GM21825 (cell line): ENCODE results near the gene SLC33A1.

ENCODE experiments used
- ATAC-seq: cut with Tn5 transposase; IDR thresholded peaks from one replicate; pipeline ENCODE4 v1.9.1; 2021; ENCODE audit warnings: mild to moderate bottlenecking, moderate library complexity; ENCODE audit not compliant: unreplicated experiment

Gene SLC33A1

DNA sequence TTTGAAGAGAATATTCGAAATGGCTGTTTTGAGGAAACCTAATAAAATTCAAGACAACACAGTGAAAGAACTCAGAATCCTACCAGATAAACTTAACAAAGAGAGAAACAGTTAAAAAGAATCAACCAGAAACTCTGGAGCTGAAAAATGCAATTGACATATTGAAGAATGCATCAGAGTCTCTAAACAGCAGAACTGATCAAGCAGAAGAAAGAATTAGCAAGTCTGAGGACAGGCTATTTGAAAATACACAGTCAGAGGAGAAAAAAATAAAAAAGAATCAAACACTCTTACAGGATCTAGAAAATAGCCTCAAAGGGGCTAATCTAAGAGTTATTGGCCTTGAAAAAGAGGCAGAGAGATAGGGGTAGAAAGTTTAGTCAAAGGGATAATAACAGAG is 61.7 kb downstream of the SLC33A1 start:
- ATAC-seq, result no peak

DNA sequence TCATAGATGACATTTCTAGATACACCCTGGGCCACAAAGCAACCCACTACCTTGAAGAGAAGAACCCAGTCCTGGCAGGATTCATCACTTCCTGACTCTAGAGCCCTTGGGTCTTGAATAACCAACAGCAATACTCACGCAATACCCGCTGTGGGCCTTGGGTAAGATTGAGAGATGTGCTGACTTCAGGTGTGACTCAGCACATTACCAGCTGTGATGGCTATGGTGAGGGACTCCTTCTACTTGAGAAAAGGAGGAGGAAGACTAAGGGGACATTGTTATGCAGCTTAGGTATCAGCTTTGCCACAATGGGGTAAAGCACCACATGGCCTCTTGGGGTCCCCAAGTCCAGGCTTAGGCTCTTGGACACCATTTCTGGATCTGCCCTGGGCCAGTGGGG is 63.0 kb downstream of the SLC33A1 start:
- ATAC-seq, result no peak

DNA sequence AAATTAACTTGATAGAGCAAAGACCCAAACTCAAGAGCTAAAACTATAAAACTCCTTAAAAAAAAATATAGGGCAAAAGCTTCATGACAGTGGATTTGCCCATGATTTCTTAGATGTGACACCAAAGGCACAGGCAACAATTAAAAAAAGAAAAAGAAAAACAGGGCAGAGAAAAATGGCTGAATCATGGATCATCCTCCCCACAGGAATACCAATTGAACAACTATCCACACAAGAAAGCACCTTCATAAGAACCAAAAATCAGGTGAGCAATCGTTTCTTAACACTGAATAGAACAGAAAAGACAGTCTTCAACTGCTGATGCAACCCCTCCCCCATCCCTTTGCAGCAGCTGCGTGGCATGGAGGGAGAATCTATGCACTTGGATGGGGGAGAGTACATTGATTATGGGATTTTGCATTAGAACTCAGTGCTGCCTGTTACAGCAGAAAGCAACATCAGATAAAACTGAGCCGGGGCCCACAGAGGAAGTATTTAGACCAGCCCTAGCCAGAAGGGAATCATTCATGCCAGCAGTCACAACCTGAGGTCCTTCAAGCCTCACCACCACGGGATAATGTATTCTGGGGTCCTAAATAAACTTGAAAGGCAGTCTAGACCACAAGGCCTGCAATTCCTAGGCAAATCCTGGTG is 63.8 kb downstream of the SLC33A1 start:
- no peak for ATAC-seq

DNA sequence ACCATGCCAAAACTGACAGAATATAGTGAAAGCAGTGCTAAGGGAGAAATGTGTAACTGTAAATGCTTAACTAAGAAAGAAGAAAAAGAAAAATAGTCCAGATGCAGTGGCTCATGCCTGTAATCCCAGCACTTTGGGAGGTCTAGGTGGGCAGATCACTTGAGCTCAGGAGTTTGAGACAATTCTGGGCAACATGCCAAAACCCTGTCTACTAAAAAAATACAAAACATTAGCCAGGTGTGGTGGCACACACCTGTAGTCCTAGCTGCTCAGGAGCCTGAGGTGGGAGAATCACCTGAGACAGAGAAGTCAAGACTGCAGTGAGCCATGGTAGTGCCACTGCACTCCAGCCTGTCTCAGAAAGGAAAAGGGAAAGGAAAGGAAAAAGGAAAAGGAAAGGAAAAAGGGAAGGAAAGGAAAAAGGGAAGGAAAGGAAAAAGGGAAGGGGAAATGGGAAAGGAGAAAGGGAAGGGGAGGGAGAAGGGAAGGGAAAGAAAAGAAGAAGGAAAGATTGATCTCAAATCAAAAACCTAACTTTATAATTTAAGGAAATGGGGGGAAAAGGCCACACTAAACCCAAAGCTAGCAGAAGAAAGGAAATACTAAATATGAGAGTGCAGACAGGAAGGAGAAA is 68.4 kb downstream of the SLC33A1 start:
- no peak for ATAC-seq

- no peak for ATAC-seq
Measured at GRCh38 chr3:155782390-155782953, 71.8 kb downstream of the SLC33A1 start.

- no peak for ATAC-seq
Measured at GRCh38 chr3:155780291-155780690, 73.9 kb downstream of the SLC33A1 start.

DNA sequence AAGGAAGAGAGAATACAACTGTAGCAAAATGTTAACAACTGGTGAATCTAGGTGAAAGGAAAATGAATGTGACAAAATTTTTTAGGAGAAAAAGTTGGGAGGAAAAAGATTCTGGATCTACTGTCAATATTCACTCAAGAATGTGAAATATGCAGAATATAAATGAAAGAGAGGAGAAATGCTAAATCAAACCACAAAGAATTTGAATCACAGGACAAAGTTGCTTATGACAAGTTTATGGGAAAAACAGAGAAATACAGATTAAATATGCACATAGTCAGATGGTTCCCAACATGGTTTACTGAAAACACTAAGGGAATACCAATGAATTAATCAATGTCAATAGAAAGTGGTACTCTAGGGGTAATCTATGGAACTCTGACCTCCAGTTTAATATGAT is 75.8 kb downstream of the SLC33A1 start:
- ATAC-seq, result no peak

DNA sequence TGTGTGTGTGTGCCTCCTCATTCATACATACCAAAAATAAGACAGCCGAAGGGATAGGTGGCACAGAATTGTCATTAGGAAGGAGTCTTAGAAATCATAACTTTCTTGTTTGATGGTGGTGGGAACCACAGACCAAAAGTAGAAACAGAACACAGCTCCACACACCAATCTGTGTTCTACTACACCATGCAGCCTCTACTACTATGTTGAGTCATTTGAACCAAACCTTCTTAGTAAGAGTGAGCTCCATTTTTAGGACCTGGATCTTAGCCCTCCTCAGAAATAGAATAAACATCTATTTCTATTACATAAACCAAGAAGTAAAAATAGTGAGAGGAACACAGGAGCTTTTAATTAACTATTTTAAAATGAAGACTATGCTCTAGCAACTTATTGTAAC is 81.4 kb downstream of the SLC33A1 start:
- no peak for ATAC-seq

DNA sequence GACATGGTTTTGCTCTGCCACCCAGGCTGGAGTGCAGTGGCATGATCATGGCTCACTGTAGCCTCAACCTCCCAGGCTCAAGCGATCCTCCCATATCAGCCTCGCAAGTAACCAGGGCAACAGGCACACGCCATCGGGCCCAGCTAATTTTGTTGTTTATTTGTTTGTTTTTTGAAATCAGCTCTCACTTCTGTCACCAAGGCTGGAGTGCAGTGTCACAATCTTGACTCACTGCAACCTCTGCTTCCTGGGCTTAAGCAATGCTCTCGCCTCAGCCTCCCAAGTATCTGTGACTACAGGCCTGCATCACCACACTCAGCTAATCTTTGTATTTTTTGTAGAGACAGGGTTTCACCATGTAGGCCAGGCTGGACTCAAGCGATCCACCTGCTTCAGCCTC is 83.1 kb downstream of the SLC33A1 start:
- ATAC-seq, result no peak
